ENCODE results near the gene ADRB2. TPM values are rescaled to one million over a fixed set of nuclear protein-coding genes. Genes with fewer than 3 reads are reported as not detected.

ADRB2 gene
- total and polyA plus RNA-seq, 8 donors = 0.37 to 20.4 (median 4.2) TPM; not detected in 1

DNA sequence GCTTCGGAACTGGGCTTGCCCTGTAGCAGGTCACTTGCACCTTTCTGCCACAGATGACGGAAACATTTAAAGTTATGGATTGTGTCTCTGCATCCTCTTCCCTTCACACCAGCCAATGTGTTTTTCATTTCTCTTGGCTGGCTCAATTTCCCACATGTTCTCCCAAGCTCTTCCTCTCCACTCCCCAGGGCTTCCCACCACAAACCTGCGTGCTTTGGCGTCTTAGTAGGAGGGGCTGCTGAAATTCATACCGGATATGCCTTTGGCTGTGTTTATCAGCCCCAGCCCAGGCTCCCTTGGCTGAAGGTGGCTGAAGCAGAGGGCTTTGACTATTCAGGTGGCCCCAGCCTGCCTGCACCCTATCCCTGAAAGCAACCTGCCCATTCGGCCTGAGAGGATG, 32.1 kb downstream of the ADRB2 start:
- H3K27me3 ChIP-seq = no peaks in the 10 kb centered on the region
- no peak overlapping the region for H3K4me3 ChIP-seq
- WGBS, 5 donors = 76 to 79% (median 77%) methylated on average over 6 of the region's 6 CpGs
- H3K4me1 ChIP-seq = peaks cover 0 to 9% (median 4%) of the 10 kb centered on the region in 4 donors
- intact Hi-C loops (cut with DNase I; ENCODE audit: low total_unique reads) = no loop called here
- H3K36me3 ChIP-seq = no peaks in the 10 kb centered on the region
- no peak overlapping the region for H3K27ac ChIP-seq
- no peaks in the 10 kb centered on the region for H3K9me3 ChIP-seq
- TF ChIP-seq, protein P1, sequence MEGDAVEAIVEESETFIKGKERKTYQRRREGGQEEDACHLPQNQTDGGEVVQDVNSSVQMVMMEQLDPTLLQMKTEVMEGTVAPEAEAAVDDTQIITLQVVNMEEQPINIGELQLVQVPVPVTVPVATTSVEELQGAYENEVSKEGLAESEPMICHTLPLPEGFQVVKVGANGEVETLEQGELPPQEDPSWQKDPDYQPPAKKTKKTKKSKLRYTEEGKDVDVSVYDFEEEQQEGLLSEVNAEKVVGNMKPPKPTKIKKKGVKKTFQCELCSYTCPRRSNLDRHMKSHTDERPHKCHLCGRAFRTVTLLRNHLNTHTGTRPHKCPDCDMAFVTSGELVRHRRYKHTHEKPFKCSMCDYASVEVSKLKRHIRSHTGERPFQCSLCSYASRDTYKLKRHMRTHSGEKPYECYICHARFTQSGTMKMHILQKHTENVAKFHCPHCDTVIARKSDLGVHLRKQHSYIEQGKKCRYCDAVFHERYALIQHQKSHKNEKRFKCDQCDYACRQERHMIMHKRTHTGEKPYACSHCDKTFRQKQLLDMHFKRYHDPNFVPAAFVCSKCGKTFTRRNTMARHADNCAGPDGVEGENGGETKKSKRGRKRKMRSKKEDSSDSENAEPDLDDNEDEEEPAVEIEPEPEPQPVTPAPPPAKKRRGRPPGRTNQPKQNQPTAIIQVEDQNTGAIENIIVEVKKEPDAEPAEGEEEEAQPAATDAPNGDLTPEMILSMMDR (IDR thresholded peaks at IDR 0.05) = no peak
- TF ChIP-seq POLR2AphosphoS5 (IDR thresholded peaks at IDR 0.05) = no peak
- TF ChIP-seq EP300 (IDR thresholded peaks at IDR 0.05) = no peak
- TF ChIP-seq POLR2A (IDR thresholded peaks at IDR 0.05) = no peak
- DNase-seq = no peak

DNA sequence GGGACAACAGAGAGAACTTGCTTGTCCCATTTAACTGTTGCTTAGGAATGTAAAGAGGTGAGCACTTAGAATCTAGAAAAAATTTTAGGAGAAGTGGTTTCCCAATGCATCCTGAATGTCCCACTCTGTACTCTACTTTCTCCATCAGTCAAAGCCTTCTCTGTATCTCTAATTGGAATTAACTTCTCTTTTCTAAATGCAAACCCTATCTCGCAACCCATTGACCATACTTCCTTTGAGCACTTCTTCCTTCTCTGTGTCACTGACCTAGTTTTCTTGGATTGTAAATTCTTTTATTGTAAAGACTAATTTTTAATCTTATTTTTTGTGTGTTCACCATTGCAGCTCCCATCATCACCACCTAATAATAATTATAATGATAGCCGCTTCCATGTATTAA, 33.3 kb downstream of the ADRB2 start:
- intact Hi-C loops (cut with DNase I; ENCODE audit: low total_unique reads) = no loop called here
- no peaks in the 10 kb centered on the region for H3K27me3 ChIP-seq
- H3K4me3 ChIP-seq = no peak overlapping the region
- no peaks in the 10 kb centered on the region for H3K36me3 ChIP-seq
- TF ChIP-seq POLR2A (IDR thresholded peaks at IDR 0.05) (no peak), POLR2AphosphoS5 (IDR thresholded peaks at IDR 0.05) (no peak), EP300 (IDR thresholded peaks at IDR 0.05) (no peak)
- TF ChIP-seq, protein P1 (IDR thresholded peaks at IDR 0.05) = no peak
- WGBS, 5 donors = 78 to 88% (median 81%) methylated on average over 2 of the region's 2 CpGs
- DNase-seq = no peak
- peaks cover 0 to 14% (median 7%) of the 10 kb centered on the region in 4 donors for H3K4me1 ChIP-seq
- no peaks in the 10 kb centered on the region for H3K9me3 ChIP-seq
- H3K27ac ChIP-seq = no peak overlapping the region

DNA sequence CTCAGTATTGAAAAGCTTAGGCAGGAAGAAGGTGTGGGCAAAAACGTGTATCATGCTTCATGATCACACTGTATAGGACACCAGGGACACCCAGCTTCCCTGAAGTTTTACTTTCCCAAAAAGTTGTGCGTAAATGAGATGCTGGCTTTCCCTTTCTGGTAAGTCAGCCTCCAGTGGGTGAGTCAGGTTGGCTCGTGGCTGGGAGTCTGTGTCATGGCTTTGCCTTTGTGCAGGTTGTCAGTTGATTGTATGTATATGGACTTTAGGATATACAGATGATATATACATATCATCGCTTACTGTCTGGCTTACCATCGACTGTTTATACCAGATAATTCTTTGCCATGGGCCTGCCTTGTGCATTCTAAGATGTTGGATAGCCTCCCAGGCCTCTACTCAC, 34.2 kb downstream of the ADRB2 start:
- 67 to 81% (median 70%) methylated on average over 5 of the region's 5 CpGs for WGBS, 5 donors

DNA sequence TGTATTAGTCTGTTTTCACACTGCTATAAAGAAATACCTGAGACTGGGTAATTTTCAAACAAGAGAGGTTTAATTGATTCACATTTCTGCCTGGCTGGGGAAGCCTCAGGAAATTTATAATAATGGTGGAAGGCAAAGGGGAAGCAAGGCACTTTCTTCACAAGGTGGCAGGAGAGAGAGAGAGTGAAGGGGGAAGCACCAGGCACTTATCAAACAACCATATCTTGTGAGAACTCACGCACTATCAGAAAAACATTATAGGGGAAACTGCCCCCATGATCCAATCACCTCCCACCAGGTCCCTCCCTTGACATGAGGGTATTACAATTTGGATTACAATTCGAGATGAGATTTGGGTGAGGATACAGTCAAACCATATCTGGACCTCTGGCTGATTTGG, 34.7 kb downstream of the ADRB2 start:
- Histone ChIP-seq H3K27ac (no peak overlapping the region), H3K9me3 (no peaks in the 10 kb centered on the region), H3K4me3 (no peak overlapping the region), H3K4me1 (peaks cover 0 to 10% (median 5%) of the 10 kb centered on the region in 4 donors), H3K27me3 (no peaks in the 10 kb centered on the region), H3K36me3 (no peaks in the 10 kb centered on the region)
- TF ChIP-seq, protein P1 (IDR thresholded peaks at IDR 0.05) = no peak
- no peak for TF ChIP-seq POLR2A (IDR thresholded peaks at IDR 0.05)
- no peak for TF ChIP-seq EP300 (IDR thresholded peaks at IDR 0.05)
- no peak for TF ChIP-seq POLR2AphosphoS5 (IDR thresholded peaks at IDR 0.05)
- intact Hi-C loops (cut with DNase I; ENCODE audit: low total_unique reads) = no loop called here
- WGBS, 5 donors = 64 to 82% (median 73%) methylated on average over 2 of the region's 2 CpGs
- no peak for DNase-seq

More for the DNA sequence above, 34.2 kb downstream of the ADRB2 start:
- no peak for TF ChIP-seq EP300 (IDR thresholded peaks at IDR 0.05)
- TF ChIP-seq POLR2A (IDR thresholded peaks at IDR 0.05) = no peak
- TF ChIP-seq POLR2AphosphoS5 (IDR thresholded peaks at IDR 0.05) = no peak
- TF ChIP-seq, protein P1 (IDR thresholded peaks at IDR 0.05) = no peak
- H3K4me1 ChIP-seq = peaks cover 0 to 10% (median 6%) of the 10 kb centered on the region in 4 donors
- H3K9me3 ChIP-seq = no peaks in the 10 kb centered on the region
- no peak overlapping the region for H3K4me3 ChIP-seq
- intact Hi-C loops (cut with DNase I; ENCODE audit: low total_unique reads) = no loop called here
- H3K27ac ChIP-seq = no peak overlapping the region
- H3K27me3 ChIP-seq = no peaks in the 10 kb centered on the region
- DNase-seq = no peak
- H3K36me3 ChIP-seq = no peaks in the 10 kb centered on the region

Data from stomach (tissue), 9 donors.